ENCODE data around the gene OGFOD1. TPM values are rescaled to one million over a fixed set of nuclear protein-coding genes. Genes with fewer than 3 reads are reported as not detected.

Gene OGFOD1
- total and polyA plus RNA-seq, 10 of the 15 experiments (the other 5 are each of a cell fraction or from before 2014, with no cell fraction given): 31.4 to 119 (median 51.6) TPM

DNA sequence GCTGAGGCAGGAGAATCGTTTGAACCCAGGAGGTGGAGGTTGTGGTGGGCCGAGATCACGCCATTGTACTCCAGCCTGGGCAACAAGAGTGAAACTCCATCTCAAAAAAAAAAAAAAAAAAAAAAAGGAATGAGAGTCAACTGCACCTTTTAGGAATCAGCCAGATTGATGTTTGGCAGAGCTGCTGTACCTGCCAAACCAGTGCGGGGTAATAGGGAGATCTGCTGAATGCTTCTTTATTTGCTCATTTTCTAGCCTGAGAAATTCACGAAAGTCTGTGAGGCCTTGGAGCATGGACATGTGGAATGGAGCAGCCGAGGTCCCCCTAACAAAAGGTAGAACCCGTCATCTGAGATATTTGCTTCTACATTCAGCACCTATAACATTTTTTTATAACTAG, 18.4 kb downstream of the OGFOD1 start (continued):
- no peak for TF ChIP-seq SUZ12 (IDR thresholded peaks at IDR 0.05; ENCODE audit: unreplicated experiment)

DNA sequence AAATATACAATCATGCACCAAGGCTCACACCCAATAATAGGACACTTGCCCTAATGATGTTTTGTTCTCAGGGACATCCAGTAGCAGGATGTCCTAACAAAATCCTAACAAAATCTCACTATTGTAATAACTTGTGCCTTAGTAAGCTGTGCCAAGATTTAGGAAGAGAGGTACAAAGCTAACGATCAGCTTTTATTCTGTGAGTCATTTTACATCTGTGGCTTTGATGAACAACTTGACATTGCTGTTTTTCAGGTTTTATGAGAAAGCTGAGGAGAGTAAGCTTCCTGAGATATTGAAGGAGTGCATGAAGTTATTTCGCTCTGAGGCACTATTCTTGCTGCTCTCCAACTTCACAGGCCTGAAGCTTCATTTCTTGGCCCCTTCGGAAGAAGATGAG, 18.9 kb downstream of the OGFOD1 start:
- SMC1A ChIA-PET (ENCODE audit: uncharacterized antibody, unreplicated experiment): interaction anchor here (0.7 to 1.2 kb wide), 2 partner anchors 42 to 232 kb away, joined by 3 to 5 read pairs; no protein-coding TSS in a partner anchor
- Histone ChIP-seq H3K36me3 (ENCODE audit: control insufficient read depth in 2 of 2, insufficient read depth in 2 of 2, low read length in 1 of 2) (peaks cover 5 to 50% of the 10 kb centered on the region in 2 experiments), H3K4me2 (ENCODE audit: control insufficient read depth, insufficient read depth) (no peak overlapping the region), H3K27me3 (replicated peaks in 1 of 2; ENCODE audit: control insufficient read depth in 2 of 2, insufficient read depth in 2 of 2, low read length in 1 of 2) (no peaks in the 10 kb centered on the region), H3K9ac (ENCODE audit: control insufficient read depth, insufficient read depth, low read length) (no peak overlapping the region), H3K4me1 (ENCODE audit: control insufficient read depth, insufficient read depth, low read length) (no peaks in the 10 kb centered on the region), H4K20me1 (ENCODE audit: control insufficient read depth, insufficient read depth) (no peaks in the 10 kb centered on the region), H3K4me3 (no peak overlapping the region), H3K79me2 (ENCODE audit: control insufficient read depth, insufficient read depth, low read length) (no peaks in the 10 kb centered on the region), H3K27ac (ENCODE audit: control insufficient read depth, insufficient read depth) (no peak overlapping the region), H2AFZ (ENCODE audit: control insufficient read depth, low read depth, low read length) (no peak overlapping the region), H3K9me3 (replicated peaks; ENCODE audit: control insufficient read depth, insufficient read depth, low read length) (no peaks in the 10 kb centered on the region)
- RAD21 ChIA-PET (ENCODE audit: unreplicated experiment): no interaction called here
- CTCF ChIA-PET: no interaction called here
- in situ Hi-C loops (cut with MboI): no loop called here
- 100% methylated on average over 3 of the region's 3 CpGs for WGBS (ENCODE audit: insufficient coverage, insufficient replicate concordance, low lambda C conversion rate, missing lambda C conversion rate)
- ATAC-seq: no peak
- DNase-seq (ENCODE audit: low read depth, low spot score): no peak
- TF ChIP-seq ZNF384 (IDR thresholded peaks at IDR 0.05; ENCODE audit: borderline replicate concordance, low read depth, low read length) (no peak), FOXM1 (IDR thresholded peaks at IDR 0.05; ENCODE audit: low read depth, low read length) (no peak), NR2C1 (IDR thresholded peaks at IDR 0.05) (no peak), ZNF217 (IDR thresholded peaks at IDR 0.05) (no peak), SMAD1 (IDR thresholded peaks at IDR 0.05; ENCODE audit: low read depth, partially characterized antibody) (no peak)
- TF ChIP-seq, protein P1, sequence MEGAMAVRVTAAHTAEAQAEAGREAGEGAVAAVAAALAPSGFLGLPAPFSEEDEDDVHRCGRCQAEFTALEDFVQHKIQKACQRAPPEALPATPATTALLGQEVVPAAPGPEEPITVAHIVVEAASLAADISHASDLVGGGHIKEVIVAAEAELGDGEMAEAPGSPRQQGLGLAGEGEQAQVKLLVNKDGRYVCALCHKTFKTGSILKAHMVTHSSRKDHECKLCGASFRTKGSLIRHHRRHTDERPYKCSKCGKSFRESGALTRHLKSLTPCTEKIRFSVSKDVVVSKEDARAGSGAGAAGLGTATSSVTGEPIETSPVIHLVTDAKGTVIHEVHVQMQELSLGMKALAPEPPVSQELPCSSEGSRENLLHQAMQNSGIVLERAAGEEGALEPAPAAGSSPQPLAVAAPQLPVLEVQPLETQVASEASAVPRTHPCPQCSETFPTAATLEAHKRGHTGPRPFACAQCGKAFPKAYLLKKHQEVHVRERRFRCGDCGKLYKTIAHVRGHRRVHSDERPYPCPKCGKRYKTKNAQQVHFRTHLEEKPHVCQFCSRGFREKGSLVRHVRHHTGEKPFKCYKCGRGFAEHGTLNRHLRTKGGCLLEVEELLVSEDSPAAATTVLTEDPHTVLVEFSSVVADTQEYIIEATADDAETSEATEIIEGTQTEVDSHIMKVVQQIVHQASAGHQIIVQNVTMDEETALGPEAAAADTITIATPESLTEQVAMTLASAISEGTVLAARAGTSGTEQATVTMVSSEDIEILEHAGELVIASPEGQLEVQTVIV (IDR thresholded peaks at IDR 0.05; ENCODE audit: borderline replicate concordance, partially characterized antibody): no peak
- TF ChIP-seq, protein P2, sequence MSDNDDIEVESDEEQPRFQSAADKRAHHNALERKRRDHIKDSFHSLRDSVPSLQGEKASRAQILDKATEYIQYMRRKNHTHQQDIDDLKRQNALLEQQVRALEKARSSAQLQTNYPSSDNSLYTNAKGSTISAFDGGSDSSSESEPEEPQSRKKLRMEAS (IDR thresholded peaks at IDR 0.05; ENCODE audit: low read depth, low read length): no peak
- TF ChIP-seq, protein P3, sequence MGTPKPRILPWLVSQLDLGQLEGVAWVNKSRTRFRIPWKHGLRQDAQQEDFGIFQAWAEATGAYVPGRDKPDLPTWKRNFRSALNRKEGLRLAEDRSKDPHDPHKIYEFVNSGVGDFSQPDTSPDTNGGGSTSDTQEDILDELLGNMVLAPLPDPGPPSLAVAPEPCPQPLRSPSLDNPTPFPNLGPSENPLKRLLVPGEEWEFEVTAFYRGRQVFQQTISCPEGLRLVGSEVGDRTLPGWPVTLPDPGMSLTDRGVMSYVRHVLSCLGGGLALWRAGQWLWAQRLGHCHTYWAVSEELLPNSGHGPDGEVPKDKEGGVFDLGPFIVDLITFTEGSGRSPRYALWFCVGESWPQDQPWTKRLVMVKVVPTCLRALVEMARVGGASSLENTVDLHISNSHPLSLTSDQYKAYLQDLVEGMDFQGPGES (IDR thresholded peaks at IDR 0.05): no peak
- TF ChIP-seq, protein P4, sequence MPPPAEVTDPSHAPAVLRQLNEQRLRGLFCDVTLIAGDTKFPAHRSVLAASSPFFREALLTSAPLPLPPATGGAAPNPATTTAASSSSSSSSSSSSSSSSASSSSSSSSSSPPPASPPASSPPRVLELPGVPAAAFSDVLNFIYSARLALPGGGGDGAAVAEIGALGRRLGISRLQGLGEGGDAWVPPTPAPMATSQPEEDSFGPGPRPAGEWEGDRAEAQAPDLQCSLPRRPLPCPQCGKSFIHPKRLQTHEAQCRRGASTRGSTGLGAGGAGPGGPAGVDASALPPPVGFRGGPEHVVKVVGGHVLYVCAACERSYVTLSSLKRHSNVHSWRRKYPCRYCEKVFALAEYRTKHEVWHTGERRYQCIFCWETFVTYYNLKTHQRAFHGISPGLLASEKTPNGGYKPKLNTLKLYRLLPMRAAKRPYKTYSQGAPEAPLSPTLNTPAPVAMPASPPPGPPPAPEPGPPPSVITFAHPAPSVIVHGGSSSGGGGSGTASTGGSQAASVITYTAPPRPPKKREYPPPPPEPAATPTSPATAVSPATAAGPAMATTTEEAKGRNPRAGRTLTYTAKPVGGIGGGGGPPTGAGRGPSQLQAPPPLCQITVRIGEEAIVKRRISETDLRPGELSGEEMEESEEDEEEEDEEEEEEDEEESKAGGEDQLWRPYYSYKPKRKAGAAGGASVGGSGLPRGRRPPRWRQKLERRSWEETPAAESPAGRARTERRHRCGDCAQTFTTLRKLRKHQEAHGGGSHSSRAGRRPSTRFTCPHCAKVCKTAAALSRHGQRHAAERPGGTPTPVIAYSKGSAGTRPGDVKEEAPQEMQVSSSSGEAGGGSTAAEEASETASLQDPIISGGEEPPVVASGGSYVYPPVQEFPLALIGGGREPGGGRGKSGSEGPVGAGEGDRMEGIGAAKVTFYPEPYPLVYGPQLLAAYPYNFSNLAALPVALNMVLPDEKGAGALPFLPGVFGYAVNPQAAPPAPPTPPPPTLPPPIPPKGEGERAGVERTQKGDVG (CRISPR knock-in tag; IDR thresholded peaks at IDR 0.05): no peak
- TF ChIP-seq, protein P5, sequence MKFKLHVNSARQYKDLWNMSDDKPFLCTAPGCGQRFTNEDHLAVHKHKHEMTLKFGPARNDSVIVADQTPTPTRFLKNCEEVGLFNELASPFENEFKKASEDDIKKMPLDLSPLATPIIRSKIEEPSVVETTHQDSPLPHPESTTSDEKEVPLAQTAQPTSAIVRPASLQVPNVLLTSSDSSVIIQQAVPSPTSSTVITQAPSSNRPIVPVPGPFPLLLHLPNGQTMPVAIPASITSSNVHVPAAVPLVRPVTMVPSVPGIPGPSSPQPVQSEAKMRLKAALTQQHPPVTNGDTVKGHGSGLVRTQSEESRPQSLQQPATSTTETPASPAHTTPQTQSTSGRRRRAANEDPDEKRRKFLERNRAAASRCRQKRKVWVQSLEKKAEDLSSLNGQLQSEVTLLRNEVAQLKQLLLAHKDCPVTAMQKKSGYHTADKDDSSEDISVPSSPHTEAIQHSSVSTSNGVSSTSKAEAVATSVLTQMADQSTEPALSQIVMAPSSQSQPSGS (IDR thresholded peaks at IDR 0.05; ENCODE audit: low read length): no peak
- no TSS peak for BruUV-seq (replicated peaks)
- intact Hi-C loops (cut with micrococcal nuclease; ENCODE audit: unreplicated experiment): no loop called here
- no peak for FAIRE-seq
- POLR2A ChIA-PET: no interaction called here

Measured in GM12878 (cell line).